Transverse colon (tissue), 4 donors: ENCODE measurements around the gene TLE3.

Experiments
- EP300 ChIP-seq: sonication (generic); formaldehyde crosslinking; IDR thresholded peaks from one replicate; pipeline ENCODE4 v1.6.1; 2017; ENCODE audit warnings: antibody characterized with exemption, low read depth
- POLR2A ChIP-seq: fragments of 450-650 bp; IDR thresholded peaks from one replicate; pipeline ENCODE4 v1.6.1; 2016; ENCODE audit warnings: antibody characterized with exemption, mild to moderate bottlenecking, moderate library complexity
- POLR2AphosphoS5 ChIP-seq, 3 donors: sonication (generic); formaldehyde crosslinking; IDR thresholded peaks; one replicate each; pipeline ENCODE4 v1.6.1; 2016; ENCODE audit warnings: antibody characterized with exemption in 3 of 3
- TF ChIP-seq, protein P1 (sequence below), 5 experiments: fragments of 200-600 bp in 3 of 5; fragments of 450-650 bp in 2 of 5; sonication (generic) in 3 of 5; IDR thresholded peaks; 1 replicate in 2 of 5; 2 replicates in 3 of 5; pipeline ENCODE4 v1.5.1; 2016 to 2017; ENCODE audit warnings: antibody characterized with exemption in 5 of 5, inconsistent platforms in 3 of 5, mild to moderate bottlenecking in 2 of 5, moderate library complexity in 1 of 5

DNA sequence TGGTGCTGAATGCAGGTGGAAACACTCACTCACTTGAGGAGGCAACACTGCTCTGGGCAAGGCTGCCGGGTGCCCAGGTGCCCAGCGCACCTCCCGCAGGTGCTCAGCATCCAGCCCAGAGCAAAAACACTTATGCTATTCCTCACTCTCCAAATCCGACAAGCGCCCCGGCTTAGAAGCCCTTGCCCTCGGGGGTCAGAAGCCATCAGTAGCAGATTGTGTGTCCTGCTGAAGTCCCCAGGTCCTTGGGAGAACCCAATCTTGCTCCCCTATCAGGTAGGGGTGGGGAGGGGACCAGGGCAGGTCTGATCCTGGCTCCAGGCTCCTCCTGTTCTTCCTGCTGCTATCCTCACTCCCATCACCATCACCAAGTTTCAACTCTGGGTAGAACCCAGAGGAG lies 46.7 kb downstream of the TLE3 start:
- TF ChIP-seq EP300 (no peak), POLR2A (no peak), POLR2AphosphoS5 (IDR thresholded peaks at IDR 0.05) (no peak)
- TF ChIP-seq, protein P1, sequence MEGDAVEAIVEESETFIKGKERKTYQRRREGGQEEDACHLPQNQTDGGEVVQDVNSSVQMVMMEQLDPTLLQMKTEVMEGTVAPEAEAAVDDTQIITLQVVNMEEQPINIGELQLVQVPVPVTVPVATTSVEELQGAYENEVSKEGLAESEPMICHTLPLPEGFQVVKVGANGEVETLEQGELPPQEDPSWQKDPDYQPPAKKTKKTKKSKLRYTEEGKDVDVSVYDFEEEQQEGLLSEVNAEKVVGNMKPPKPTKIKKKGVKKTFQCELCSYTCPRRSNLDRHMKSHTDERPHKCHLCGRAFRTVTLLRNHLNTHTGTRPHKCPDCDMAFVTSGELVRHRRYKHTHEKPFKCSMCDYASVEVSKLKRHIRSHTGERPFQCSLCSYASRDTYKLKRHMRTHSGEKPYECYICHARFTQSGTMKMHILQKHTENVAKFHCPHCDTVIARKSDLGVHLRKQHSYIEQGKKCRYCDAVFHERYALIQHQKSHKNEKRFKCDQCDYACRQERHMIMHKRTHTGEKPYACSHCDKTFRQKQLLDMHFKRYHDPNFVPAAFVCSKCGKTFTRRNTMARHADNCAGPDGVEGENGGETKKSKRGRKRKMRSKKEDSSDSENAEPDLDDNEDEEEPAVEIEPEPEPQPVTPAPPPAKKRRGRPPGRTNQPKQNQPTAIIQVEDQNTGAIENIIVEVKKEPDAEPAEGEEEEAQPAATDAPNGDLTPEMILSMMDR (IDR thresholded peaks at IDR 0.05) = no peak
